HCT116 (cell line): ENCODE measurements around the gene CAVIN2. TPM values are rescaled to one million over a fixed set of nuclear protein-coding genes. Genes with fewer than 3 reads are reported as not detected.

Source experiments
- ATAC-seq: fragments of 200-7000 bp; cut with Tn5 transposase; 2 replicates; pipeline ENCODE4 v1.9.1; 2020; ENCODE audit warnings: mild to moderate bottlenecking, moderate library complexity
- BruUV-seq: library from RNA; stranded (reverse); fragments of 400-500 nt; replicated peaks from 2 replicates; lab custom pipeline; 2021; lab: Mats Ljungman, UMichigan
- CTCF ChIA-PET: fragments of 300-600 bp; sonication (Branson Sonifier 250); formaldehyde crosslinking; loops from one replicate; lab custom pipeline; 2021; ENCODE audit warnings: antibody characterized with exemption; lab: Charles Lee
- POLR2A ChIA-PET: fragments of 300-600, 350-600 bp; sonication (Branson Sonifier 250); formaldehyde crosslinking; loops from one replicate; lab custom pipeline; 2021; ENCODE audit warnings: antibody characterized with exemption; lab: Charles Lee
- RAD21 ChIA-PET, 2 experiments: fragments of 300-600 bp; sonication (Branson Sonifier 250); formaldehyde crosslinking; loops; one replicate each; lab custom pipeline; 2023; ENCODE audit warnings: low total read pairs in 2 of 2; ENCODE audit not compliant: uncharacterized antibody in 2 of 2, unreplicated experiment in 2 of 2, low non-redundant PET in 1 of 2; lab: Charles Lee
- DNase-seq: peaks from one replicate; pipeline ENCODE4 v3.0.0-alpha.2; 2010; ENCODE audit warnings: low read depth, low spot score
- H2AFZ ChIP-seq: fragments of 200-600 bp; shearing (Covaris generic), sonication (generic); 2 replicates; pipeline ENCODE4 v1.6.1; 2017; ENCODE audit warnings: low read depth, mixed run types, mixed read lengths, antibody characterized with exemption, low read length; ENCODE audit not compliant: poor library complexity, severe bottlenecking
- H3K27ac ChIP-seq: 2 replicates; pipeline ENCODE4 v1.5.1; 2012; ENCODE audit warnings: low read depth, low read length
- H3K27me3 ChIP-seq: fragments of 200-600 bp; sonication (generic); 2 replicates; pipeline ENCODE4 v1.6.1; 2016; ENCODE audit warnings: mixed run types, low read length, mixed read lengths; ENCODE audit not compliant: insufficient read depth
- H3K36me3 ChIP-seq, 2 experiments: fragments of 200-500 bp in 1 of 2; fragments of 200-600 bp in 1 of 2; sonication (Bioruptor generic) in 1 of 2; sonication (generic) in 1 of 2; 2 replicates each; pipeline versions ENCODE4 v1.5.1 to v1.6.1; 2014 to 2016; ENCODE audit warnings: low read length in 2 of 2, inconsistent platforms in 1 of 2, mixed read lengths in 1 of 2, mixed run types in 1 of 2; ENCODE audit not compliant: insufficient read depth in 2 of 2, control insufficient read depth in 1 of 2
- H3K4me1 ChIP-seq, 2 experiments: fragments of 200-600 bp in 1 of 2; sonication (generic) in 1 of 2; 2 replicates each; pipeline versions ENCODE4 v1.5.1 to v1.6.1; 2012 to 2017; ENCODE audit warnings: low read length in 2 of 2, inconsistent platforms in 1 of 2, mild to moderate bottlenecking in 1 of 2, mixed read lengths in 1 of 2, mixed run types in 1 of 2, moderate library complexity in 1 of 2; ENCODE audit not compliant: insufficient read depth in 2 of 2, control insufficient read depth in 1 of 2
- H3K4me2 ChIP-seq: fragments of 200-600 bp; sonication (generic); 2 replicates; pipeline ENCODE4 v1.6.1; 2017; ENCODE audit warnings: mixed run types, low read length, mixed read lengths
- H3K4me3 ChIP-seq, 2 experiments: fragments of 200-600 bp in 1 of 2; sonication (generic) in 1 of 2; replicated peaks in 1 of 2; 2 replicates each; pipeline ENCODE4 v1.5.1; 2011 to 2016; ENCODE audit warnings: low read length in 2 of 2, control low read depth in 1 of 2, low read depth in 1 of 2, mild to moderate bottlenecking in 1 of 2, mixed read lengths in 1 of 2, mixed run types in 1 of 2
- H3K79me2 ChIP-seq: fragments of 200-600 bp; sonication (generic); 2 replicates; pipeline ENCODE4 v1.6.1; 2017; ENCODE audit warnings: mild to moderate bottlenecking, mixed run types, low read length, moderate library complexity, mixed read lengths; ENCODE audit not compliant: insufficient read depth
- H3K9ac ChIP-seq: fragments of 200-600 bp; sonication (generic); 2 replicates; pipeline ENCODE4 v1.6.1; 2016; ENCODE audit warnings: low read length, mixed read lengths
- H3K9me2 ChIP-seq: fragments of 200-600 bp; sonication (generic), shearing (Covaris generic); 2 replicates; pipeline ENCODE4 v1.6.1; 2017; ENCODE audit warnings: mixed run types, mild to moderate bottlenecking, moderate library complexity; ENCODE audit not compliant: insufficient read depth
- H3K9me3 ChIP-seq, 2 experiments: fragments of 200-500 bp in 1 of 2; fragments of 200-600 bp in 1 of 2; sonication (Bioruptor generic) in 1 of 2; sonication (generic) in 1 of 2; 2 replicates each; pipeline ENCODE4 v1.6.1; 2014 to 2017; ENCODE audit warnings: low read length in 2 of 2, mixed read lengths in 2 of 2, inconsistent platforms in 1 of 2, low read depth in 1 of 2, mild to moderate bottlenecking in 1 of 2, mixed run types in 1 of 2, moderate library complexity in 1 of 2; ENCODE audit not compliant: control insufficient read depth in 1 of 2, insufficient read depth in 1 of 2
- H4K20me1 ChIP-seq: fragments of 200-600 bp; sonication (generic), shearing (Covaris generic); 2 replicates; pipeline ENCODE4 v1.6.1; 2017; ENCODE audit warnings: mixed run types, mild to moderate bottlenecking, moderate library complexity; ENCODE audit not compliant: insufficient read depth
- ATF3 ChIP-seq: IDR thresholded peaks from 2 replicates; pipeline ENCODE4 v1.6.1; 2012
- CBX3 ChIP-seq: IDR thresholded peaks from 2 replicates; pipeline ENCODE4 v1.6.1; 2012; ENCODE audit warnings: low read depth
- CEBPB ChIP-seq: IDR thresholded peaks from 2 replicates; pipeline ENCODE4 v1.6.1; 2012; ENCODE audit warnings: low read depth
- CTCF ChIP-seq, 3 experiments: fragments of 200-600 bp in 1 of 3; sonication (generic) in 1 of 3; IDR thresholded peaks in 2 of 3; conservative IDR thresholded peaks in 1 of 3; 2 replicates each; pipeline ENCODE4 v1.5.1; 2012 to 2017; ENCODE audit warnings: low read depth in 2 of 3, low read length in 2 of 3, antibody characterized with exemption in 1 of 3, borderline replicate concordance in 1 of 3, control low read depth in 1 of 3, mild to moderate bottlenecking in 1 of 3, mixed read lengths in 1 of 3, mixed run types in 1 of 3, moderate library complexity in 1 of 3; ENCODE audit not compliant: insufficient read depth in 1 of 3
- ELF1 ChIP-seq: IDR thresholded peaks from 2 replicates; pipeline ENCODE4 v1.6.1; 2012; ENCODE audit warnings: low read depth, borderline replicate concordance
- POLR2A ChIP-seq: IDR thresholded peaks from 2 replicates; pipeline ENCODE4 v1.7.0; 2011; ENCODE audit warnings: borderline replicate concordance; ENCODE audit not compliant: insufficient read depth, insufficient read length; ENCODE audit errors: extremely low read depth
- RAD21 ChIP-seq: IDR thresholded peaks from 2 replicates; pipeline ENCODE4 v1.6.1; 2012; ENCODE audit warnings: low read depth, mild to moderate bottlenecking
- REST ChIP-seq: IDR thresholded peaks from 2 replicates; pipeline ENCODE4 v1.6.1; 2012; ENCODE audit warnings: low read depth
- SIN3A ChIP-seq: IDR thresholded peaks from 2 replicates; pipeline ENCODE4 v1.6.1; 2012; ENCODE audit warnings: low read depth
- SP1 ChIP-seq: IDR thresholded peaks from 2 replicates; pipeline ENCODE4 v1.6.1; 2012; ENCODE audit warnings: low read depth
- ZBTB33 ChIP-seq: IDR thresholded peaks from 2 replicates; pipeline ENCODE4 v1.6.1; 2011; ENCODE audit warnings: mild to moderate bottlenecking, low read length, moderate library complexity; ENCODE audit not compliant: insufficient replicate concordance; ENCODE audit errors: extremely low read depth
- ZNF274 ChIP-seq: fragments of 200-500 bp; sonication (Bioruptor generic); IDR thresholded peaks from 2 replicates; pipeline ENCODE4 v1.6.1; 2014; ENCODE audit warnings: mild to moderate bottlenecking, low read depth, low read length, inconsistent platforms
- intact Hi-C: fragments of 100-400 bp; cut with micrococcal nuclease; formaldehyde crosslinking; loops from 2 replicates; pipeline ENCODE4 v1.10.0; 2022
- total RNA-seq: library from RNA; stranded (reverse); gene quantifications from one replicate; pipeline ENCODE4 v1.2.1, GENCODE V29; 2021; ENCODE audit not compliant: unreplicated experiment

CAVIN2 gene
- total RNA-seq, 1 experiment from 2014 or later, result 0.27 TPM

- Histone ChIP-seq H3K4me2 (no peak overlapping the region), H4K20me1 (no peaks in the 10 kb centered on the region), H3K9me2 (no peaks in the 10 kb centered on the region), H3K79me2 (no peaks in the 10 kb centered on the region), H2AFZ (no peak overlapping the region), H3K4me3 (no peak overlapping the region), H3K4me1 (no peaks in the 10 kb centered on the region), H3K27me3 (no peaks in the 10 kb centered on the region), H3K9ac (no peak overlapping the region), H3K9me3 (no peaks in the 10 kb centered on the region), H3K27ac (no peak overlapping the region), H3K36me3 (no peaks in the 10 kb centered on the region)
- TF ChIP-seq ELF1 (no peak), CEBPB (no peak), SIN3A (no peak), POLR2A (no peak), CBX3 (no peak), ATF3 (no peak), SP1 (no peak), CTCF (IDR thresholded peaks at IDR 0.05 in 2 of 3, conservative IDR thresholded peaks at IDR 0.05 in 1 of 3; ENCODE audit: borderline replicate concordance in 1 of 3, insufficient read depth in 1 of 3, low read depth in 2 of 3, low read length in 2 of 3) (no peak)
- ATAC-seq (no peak), DNase-seq (no peak)
- RAD21 ChIA-PET, result no interaction called here
- BruUV-seq, result no TSS peak
- intact Hi-C loops, result no loop called here
- POLR2A ChIA-PET, result no interaction called here
- CTCF ChIA-PET, result no interaction called here
Measured at GRCh38 chr2:191803007-191803406, 43.9 kb downstream of the CAVIN2 start.

GRCh38 chr2:191802180-191802579 lies 44.7 kb downstream of the CAVIN2 start:
- H3K4me2 ChIP-seq, result no peak overlapping the region
- H3K9ac ChIP-seq, result no peak overlapping the region
- no peak for ATAC-seq
- H2AFZ ChIP-seq, result no peak overlapping the region
- H3K79me2 ChIP-seq, result no peaks in the 10 kb centered on the region
- no peaks in the 10 kb centered on the region for H3K9me2 ChIP-seq
- RAD21 ChIA-PET, result no interaction called here
- CTCF ChIA-PET, result interaction anchor here (1.0 to 2.3 kb wide), 2 partner anchors 10 to 44 kb away, joined by 4 to 11 read pairs; no protein-coding TSS in a partner anchor
- no TSS peak for BruUV-seq
- POLR2A ChIA-PET, result no interaction called here
- no peaks in the 10 kb centered on the region for H3K36me3 ChIP-seq
- no peak for DNase-seq
- intact Hi-C loops, result no loop called here
- no peaks in the 10 kb centered on the region for H4K20me1 ChIP-seq
- H3K4me1 ChIP-seq, result no peaks in the 10 kb centered on the region
- H3K9me3 ChIP-seq, result no peaks in the 10 kb centered on the region
- H3K27me3 ChIP-seq, result no peaks in the 10 kb centered on the region
- no peak overlapping the region for H3K4me3 ChIP-seq
- no peak overlapping the region for H3K27ac ChIP-seq
- TF ChIP-seq ZBTB33 (no peak), REST (no peak), ZNF274 (no peak), CBX3 (no peak), RAD21 (no peak)
